Kidney epithelial cell (primary cell): Measurements from ENCODE around the gene ZNF514. TPM values are rescaled to one million over a fixed set of nuclear protein-coding genes. Genes with fewer than 3 reads are reported as not detected.
A peak's percentile ranks its signal among the peaks of the same experiment; 100 is the strongest.

Experiments
- DNase-seq: peaks from one replicate; pipeline ENCODE4 v3.0.0-alpha.2; 2010; ENCODE audit warnings: low read depth
- H3K27me3 ChIP-seq: 2 replicates; pipeline ENCODE4 v1.6.0; 2011; ENCODE audit warnings: low read length; ENCODE audit not compliant: control insufficient read depth, insufficient read depth
- H3K36me3 ChIP-seq: 2 replicates; pipeline ENCODE4 v1.5.1; 2011; ENCODE audit warnings: low read length; ENCODE audit not compliant: control insufficient read depth, insufficient read depth
- H3K4me3 ChIP-seq: 2 replicates; pipeline ENCODE4 v1.5.1; 2011; ENCODE audit warnings: low read depth, mild to moderate bottlenecking, control low read depth, low read length
- total RNA-seq: library from RNA; depleted of rRNA; stranded (reverse); fragments of >200 nt; gene quantifications from 2 replicates; pipeline ENCODE4 v1.2.3, GENCODE V29; 2015
- TF ChIP-seq, protein P1 (sequence below): IDR thresholded peaks from 2 replicates; pipeline ENCODE4 v1.5.1; 2011; ENCODE audit warnings: mild to moderate bottlenecking, moderate library complexity, low read length, control low read depth, inconsistent platforms; ENCODE audit not compliant: insufficient read depth, poor library complexity, severe bottlenecking

ZNF514 gene
- total RNA-seq = 8.2 and 8.9 TPM in 2 replicates

DNA sequence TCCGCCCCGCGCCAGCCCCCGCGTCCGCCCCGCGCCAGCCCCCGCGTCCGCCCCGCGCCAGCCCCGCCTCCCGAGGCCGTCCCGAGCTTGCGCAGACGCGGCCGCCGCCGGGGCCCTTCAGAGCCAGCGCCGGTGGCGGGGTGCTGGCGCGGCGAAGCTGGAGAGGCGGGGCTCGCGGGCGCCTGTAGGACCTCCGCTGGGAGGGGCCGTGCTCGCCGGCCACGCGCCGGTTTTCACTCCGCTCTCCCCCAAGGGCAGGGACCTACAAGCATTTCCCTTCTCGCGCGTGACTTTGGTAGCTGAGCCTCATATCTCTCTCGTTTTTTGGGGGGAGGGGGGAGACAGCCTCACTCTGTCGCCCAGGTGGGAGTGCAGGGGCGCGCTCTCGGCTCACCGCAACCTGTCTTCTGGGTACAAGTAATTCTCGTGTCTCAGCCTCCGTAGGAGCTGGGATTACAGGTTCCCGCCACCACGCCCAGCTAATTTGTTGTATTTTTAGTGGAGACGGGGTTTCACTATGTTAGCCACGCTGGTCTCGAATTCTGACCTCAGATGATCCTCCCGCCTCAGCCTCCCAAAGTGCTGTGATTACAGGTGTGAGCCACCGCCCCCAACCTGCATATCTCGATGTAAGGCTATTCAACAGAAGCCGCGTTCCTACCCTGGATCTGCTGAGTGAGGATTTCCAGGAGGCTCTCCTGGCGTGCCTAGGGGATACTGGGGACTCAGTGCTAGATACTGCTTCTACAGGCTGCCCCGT, at the start of gene ZNF514:
TSS of gene ZNF514 (minus strand) at position 159 of the 760 bp plus-strand sequence. CDS start 6,595 bp downstream, outside the sequence.
- DNase-seq = no peak
- Histone ChIP-seq H3K36me3 (no peaks in the 10 kb centered on the region), H3K27me3 (no peaks in the 10 kb centered on the region), H3K4me3 (peak within 1 kb of the TSS; percentile 62)
- TF ChIP-seq, protein P1, sequence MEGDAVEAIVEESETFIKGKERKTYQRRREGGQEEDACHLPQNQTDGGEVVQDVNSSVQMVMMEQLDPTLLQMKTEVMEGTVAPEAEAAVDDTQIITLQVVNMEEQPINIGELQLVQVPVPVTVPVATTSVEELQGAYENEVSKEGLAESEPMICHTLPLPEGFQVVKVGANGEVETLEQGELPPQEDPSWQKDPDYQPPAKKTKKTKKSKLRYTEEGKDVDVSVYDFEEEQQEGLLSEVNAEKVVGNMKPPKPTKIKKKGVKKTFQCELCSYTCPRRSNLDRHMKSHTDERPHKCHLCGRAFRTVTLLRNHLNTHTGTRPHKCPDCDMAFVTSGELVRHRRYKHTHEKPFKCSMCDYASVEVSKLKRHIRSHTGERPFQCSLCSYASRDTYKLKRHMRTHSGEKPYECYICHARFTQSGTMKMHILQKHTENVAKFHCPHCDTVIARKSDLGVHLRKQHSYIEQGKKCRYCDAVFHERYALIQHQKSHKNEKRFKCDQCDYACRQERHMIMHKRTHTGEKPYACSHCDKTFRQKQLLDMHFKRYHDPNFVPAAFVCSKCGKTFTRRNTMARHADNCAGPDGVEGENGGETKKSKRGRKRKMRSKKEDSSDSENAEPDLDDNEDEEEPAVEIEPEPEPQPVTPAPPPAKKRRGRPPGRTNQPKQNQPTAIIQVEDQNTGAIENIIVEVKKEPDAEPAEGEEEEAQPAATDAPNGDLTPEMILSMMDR = no peak

DNA sequence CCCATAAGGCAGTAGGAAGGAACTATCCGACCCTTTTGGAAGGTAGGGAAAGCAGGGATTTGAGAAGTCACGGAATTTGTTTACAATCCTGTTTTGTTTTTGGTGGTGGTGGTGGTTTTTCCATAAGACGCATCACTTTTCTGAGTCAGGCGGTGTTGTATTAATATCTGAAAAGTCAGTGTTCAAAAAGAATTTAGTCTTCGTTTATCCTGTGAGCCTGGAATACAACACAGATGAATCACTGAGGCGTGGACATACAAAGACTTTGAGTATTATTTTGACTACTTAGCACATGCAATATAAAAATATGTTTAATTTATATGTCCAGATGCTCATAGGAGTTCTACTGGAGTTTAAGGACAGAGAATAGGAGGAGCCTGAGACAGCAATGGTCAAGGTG, 48.5 kb upstream of the ZNF514 start:
- Histone ChIP-seq H3K4me3 (peak overlapping the region; percentile 64), H3K27me3 (no peaks in the 10 kb centered on the region), H3K36me3 (no peaks in the 10 kb centered on the region)
- TF ChIP-seq, protein P1 = no peak
- DNase-seq = no peak

DNA sequence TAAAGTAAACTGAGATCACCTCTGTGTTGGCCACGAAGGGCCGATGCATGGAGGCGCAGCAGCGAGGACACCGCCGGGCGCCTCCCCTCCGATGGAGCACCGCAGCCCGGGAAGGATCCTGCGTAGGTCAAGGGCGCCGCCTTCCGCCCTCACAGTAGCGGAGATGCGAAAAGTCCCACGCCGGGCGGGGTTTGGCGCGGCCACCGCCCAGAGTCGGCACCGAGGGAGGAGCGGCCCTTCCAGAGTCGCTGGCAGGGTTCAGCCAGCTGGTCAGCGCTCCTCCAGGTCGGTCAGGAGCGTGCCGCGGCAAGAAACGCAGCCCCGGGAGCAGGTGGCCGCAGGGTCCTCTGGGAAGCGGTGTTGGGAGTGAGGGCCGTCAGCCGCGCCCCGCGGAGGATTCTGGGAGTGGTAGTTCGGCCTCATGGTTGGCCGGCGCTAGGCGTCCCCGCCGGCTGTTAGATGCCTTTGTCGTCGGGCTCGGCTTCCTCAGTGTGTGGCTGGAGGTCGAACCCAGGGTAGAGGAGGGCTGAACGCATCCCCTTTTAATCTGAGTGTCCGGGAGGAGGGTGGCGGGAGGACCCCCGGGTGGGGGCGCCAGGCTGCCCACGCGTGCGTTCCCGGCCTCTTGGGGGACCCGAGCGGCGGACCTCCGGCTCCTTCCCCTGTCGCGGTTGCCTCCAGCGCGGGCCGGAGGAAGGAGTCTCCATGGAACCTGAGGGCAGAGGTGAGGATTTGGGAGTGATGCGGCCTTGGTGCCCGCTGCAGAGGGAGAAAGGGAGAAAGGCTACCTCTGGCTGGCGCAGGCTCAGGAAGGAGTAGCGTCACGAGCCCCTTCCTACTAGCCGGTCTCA, 47.7 kb upstream of the ZNF514 start, which contains the start of gene ZNF892:
TSS of gene ZNF892 (plus strand) at position 411 of the 851 bp plus-strand sequence. CDS start at position 706, 295 bp downstream.
- DNase-seq = peak; percentile 70
- Histone ChIP-seq H3K4me3 (peak within 1 kb of the TSS; percentile 64), H3K27me3 (no peaks in the 10 kb centered on the region), H3K36me3 (no peaks in the 10 kb centered on the region)
- TF ChIP-seq, protein P1 = peak; percentile 43

DNA sequence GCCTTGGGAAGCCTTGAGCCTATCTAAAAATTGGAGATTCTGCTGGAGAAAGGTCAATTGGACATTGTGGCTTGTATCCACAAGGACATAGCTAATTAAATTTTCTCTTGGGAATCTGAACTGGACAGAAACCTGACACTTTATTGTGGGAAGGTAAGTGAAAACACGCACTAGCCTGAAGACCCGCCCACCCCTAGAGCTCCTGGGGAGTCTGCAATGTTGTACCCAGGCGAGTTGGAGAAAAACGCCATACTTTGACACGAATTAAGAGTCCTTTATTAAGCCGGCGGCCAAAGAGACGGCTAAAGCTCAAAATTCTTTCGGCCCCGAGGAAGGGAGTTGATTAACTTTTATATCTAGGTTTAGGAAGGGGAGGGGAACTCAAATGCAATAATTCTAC, 46.4 kb upstream of the ZNF514 start:
- TF ChIP-seq, protein P1 = no peak
- Histone ChIP-seq H3K27me3 (no peaks in the 10 kb centered on the region), H3K36me3 (no peaks in the 10 kb centered on the region), H3K4me3 (peak overlapping the region; percentile 64)
- no peak for DNase-seq

DNA sequence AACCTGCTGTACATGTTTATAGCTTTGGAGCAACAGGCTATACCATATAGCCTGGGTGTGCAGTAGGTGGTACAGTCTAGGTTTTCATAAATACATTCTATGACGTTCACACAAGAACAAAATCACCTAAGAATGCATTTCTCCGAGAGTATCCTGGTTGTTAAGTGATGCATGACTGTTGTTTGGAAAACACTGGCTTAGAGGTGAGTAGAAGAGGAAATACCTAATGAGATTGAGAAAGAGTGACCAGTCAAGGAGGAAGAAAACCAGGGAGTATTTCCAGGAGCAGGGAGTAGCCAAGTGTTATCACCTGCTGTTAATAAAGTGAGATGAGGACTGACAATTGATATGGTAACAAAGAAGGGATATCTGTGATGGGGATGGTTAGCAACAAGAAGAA, 44.7 kb upstream of the ZNF514 start:
- Histone ChIP-seq H3K36me3 (no peaks in the 10 kb centered on the region), H3K4me3 (no peak overlapping the region), H3K27me3 (no peaks in the 10 kb centered on the region)
- no peak for DNase-seq
- TF ChIP-seq, protein P1 = no peak
